ENCODE data around the gene CFAP61.
A peak's percentile ranks its signal among the peaks of the same experiment; 100 is the strongest.

Gene CFAP61

DNA sequence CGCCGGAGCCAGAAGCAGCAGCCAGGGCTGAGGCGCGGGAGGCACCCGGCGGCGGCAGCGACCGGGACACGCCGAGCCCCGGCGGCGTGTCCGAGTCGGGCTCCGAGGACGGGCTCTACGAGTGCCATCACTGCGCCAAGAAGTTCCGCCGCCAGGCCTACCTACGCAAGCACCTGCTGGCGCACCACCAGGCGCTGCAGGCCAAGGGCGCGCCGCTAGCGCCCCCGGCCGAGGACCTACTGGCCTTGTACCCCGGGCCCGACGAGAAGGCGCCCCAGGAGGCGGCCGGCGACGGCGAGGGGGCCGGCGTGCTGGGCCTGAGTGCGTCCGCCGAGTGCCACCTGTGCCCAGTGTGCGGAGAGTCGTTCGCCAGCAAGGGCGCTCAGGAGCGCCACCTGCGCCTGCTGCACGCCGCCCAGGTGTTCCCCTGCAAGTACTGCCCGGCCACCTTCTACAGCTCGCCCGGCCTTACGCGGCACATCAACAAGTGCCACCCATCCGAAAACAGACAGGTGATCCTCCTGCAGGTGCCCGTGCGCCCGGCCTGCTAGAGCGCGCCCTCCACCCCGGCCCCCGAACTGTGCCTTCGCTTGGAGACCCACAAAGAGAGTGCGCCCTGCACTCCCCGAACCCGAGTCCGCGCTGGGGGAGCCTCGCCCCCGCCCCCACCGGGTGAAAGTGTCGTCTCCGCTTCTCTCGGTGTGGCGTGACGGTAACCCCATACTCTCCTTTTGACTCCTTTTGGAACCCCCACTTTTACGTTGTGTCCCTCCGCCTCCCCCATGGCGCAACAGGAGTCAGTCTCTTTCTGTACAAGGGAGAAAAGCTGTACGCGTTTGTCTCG, 317.1 kb downstream of the CFAP61 start:
- DNase-seq, result no peak

DNA sequence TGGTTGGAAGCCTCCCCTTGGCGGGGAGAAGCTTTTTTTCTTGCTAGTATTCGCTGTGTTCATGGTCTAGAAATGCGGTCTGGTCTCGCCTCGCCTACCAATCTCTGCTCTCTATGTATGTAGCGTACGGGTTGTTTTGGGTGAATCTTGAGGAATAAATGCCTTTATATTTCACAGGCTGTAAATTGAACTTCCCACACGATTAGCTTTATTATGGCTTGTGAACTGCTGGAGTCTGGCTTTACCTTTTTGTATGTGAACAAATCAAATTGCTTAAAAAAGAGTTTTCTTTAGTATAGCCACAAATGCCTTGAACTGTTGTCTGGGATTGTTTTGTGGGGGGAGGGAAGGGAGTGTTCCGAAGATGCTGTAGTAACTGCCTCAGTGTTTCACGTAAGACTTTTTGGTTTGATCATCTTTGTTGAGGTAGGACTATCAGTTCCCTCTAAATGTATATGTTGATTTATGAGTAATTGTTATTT, 317.8 kb downstream of the CFAP61 start:
- DNase-seq, result no peak

DNA sequence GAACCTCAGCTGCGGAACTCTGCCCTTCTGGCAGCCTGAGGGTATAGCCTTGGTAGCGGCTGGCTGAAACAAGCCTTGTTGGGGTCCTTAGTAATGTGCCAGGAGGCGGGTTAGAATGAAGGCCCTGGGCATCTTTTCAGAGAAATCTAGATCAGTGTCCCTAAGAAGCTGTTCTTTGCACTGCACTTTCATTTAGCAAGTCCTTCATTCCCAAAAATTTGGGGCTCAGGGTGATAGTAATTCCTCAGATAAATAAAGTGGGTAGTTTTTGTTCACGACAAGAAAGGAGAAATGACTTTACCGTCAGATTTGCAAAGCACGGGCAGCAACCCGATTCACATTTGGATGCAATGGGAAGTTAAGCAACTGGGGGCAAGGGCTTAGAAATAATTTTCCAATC, 318.8 kb downstream of the CFAP61 start:
- DNase-seq, result no peak

DNA sequence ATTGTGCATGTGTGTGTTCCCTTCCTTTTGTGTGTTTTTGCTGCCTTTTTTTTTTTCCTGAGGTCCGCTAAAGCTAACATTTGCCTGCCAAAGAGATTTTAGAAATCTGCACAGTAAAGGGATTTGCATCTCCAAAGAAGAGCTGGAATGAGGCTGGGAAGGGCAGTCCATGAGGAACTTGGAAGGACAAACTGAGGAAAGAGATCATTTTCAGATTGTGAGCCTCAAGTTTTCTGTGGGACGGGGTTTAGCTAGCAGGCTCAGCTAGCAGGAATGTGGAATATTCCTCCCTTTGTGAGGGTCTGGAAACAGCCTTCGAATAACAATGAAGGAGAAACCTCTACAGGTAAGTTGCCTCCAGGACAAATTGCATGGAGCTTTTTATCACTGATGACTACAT, 319.3 kb downstream of the CFAP61 start:
- no peak for DNase-seq

DNA sequence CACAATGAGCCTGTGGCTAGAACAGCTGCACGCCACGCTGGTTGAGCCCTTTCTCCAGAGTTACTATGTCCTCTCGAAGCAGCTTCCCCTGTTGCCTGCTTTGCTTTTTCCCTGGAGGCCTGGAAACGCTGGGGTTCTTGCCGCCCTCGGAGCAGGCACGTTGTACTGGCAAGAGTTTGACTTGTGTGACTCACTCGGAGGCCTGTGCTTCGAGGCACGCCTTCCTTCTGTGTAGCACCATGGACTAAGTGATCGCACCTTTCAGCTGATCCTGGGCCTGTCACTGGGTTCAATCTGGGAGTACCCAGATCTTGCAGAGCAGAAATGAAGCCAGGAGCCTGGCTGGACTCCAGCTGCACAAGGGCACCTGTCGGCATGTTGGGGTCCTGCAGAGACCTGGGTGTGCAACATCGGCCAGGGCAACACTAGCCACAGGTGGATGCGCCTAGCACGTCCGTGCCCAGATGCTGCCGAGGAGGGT, 320.8 kb downstream of the CFAP61 start:
- DNase-seq, result no peak

DNA sequence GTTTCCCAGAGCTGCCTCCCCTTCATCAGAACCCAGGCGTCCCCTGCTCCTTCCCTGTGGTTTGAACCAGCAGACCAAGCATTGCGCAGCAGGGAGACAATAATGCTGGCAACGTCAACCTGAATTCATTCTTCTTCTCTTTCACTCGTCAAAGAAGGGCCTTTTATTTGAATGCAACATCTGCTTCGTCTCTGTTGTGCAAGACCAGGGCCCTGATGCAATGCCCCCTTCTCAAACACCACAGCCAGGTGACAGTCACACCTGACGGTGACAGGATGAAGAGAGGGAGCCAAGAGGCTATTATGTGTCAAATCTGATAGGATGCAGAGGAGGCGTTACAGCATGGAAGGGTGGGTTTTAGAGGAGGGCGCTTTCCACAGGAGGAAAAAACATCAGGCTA, 323.5 kb downstream of the CFAP61 start:
- DNase-seq, result peak; percentile 90

DNA sequence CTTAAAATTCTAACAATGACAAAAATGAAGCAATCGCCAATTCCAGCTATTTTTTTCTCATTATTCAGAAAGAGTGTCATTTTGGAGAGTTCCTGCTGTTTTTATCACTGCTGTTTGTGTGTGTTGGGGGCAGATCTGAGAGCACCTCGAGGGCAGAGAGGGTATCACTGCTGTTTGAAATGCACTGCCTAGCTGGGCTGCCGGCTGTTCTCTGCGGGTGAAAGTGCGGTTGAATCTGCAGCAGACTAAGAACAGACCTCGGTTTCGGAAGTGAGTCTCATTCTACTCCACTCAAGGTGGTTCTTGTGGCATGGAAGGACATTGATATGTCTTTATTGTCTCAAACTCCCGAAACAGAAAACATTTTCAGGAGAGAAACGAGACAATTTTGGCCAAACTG, 333.9 kb downstream of the CFAP61 start:
- no peak for DNase-seq

DNA sequence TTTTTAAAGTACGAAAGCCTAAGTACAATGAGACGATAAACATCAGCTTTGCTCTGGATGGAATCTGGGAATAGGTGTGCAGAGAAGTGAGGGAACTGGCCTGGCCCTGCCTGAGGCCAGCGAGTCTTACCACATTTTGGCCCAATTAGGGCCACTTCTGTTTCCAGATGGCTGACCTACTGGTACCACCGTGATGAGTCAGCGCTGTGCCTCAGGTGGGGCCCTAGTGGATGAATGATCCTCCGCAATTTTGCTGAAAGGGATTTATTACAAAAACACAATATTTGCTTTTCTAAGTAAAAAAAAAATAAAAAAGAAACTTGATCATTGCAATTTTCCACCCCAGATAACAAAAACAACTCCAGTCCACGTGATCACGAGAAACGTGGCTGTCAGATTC, 338.1 kb downstream of the CFAP61 start:
- DNase-seq, result no peak

DNA sequence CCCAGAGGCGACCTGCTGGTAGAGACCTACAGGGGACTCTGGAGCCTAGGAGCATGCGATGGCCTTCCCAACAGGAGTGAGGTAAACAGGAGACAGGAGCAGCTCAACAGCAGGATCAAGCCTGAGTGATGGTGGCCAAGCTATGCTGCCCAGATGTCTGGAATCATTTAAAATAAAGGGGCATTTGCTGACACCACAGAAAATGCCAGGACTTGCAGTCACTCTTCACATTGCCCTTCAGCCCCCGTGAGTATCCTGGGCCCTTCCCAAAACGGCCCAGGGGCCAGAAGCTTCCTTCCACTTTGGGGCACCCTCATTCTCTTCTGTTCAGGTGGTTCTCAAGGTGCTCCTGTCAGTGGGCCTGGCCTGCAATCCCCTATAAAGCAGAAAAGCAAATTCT, 338.8 kb downstream of the CFAP61 start:
- DNase-seq, result no peak

DNA sequence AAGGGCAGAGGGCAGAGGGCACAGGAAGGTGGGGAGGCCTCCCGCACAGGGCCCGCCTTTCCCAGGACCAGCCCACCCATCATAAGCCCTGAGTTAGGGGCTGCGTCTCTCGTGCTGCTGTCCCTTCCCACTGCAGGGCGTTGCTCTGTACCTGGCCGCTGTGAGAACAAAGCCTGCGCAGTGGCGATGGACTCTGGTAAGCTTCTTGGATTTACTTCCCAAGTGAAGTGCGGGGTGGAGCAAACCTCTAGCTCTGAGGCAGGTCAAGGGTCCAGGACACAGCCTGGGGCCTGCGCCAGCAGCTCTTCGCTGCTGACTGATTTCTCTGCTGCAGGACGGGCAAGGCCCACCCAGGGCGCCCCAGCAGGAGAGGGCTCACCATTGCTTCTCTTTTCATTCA, 339.4 kb downstream of the CFAP61 start:
- DNase-seq, result no peak

DNA sequence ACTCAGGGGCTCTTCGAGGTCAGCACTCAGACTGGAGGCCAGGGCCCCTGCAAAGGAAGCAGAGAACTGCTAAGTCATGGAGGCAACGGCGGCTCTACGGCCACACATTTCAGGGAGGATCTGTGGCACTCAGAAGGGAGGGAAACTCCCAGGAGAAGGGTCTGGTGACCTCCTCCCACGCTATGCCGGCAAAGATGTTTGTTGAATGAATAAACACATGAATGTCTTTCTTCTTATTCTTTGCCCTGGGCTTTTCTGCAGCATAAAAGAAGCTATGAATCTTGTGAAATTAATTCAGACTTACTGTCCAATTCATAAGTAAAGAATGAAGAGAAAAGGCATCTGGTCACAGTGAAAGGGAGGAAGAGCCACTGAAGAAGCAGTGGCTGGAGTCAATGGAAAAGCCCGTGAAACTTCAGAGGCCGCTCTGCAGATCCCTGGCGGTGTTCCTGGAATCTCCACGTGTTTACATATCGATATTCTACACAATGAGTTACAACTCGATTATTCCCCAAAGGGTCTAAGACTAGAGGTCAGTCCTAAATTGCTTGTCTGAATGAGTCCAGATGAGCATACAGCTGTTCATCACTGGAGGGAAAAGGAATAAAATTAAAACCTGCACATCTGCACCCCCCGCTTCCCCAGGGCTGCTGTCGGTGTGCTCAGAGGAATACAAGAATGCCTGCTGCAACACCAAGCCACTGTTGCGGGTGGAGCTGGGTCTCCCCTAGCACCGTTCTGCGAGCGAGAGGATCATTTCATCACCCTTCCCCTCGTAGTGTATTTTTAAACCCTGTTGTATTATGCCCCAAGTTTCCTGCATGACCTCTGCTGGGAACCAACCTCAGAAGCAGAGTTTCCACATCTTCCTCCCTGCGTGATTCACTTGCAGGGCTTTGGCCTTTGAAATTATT, 341.1 kb downstream of the CFAP61 start:
- DNase-seq, result no peak

DNA sequence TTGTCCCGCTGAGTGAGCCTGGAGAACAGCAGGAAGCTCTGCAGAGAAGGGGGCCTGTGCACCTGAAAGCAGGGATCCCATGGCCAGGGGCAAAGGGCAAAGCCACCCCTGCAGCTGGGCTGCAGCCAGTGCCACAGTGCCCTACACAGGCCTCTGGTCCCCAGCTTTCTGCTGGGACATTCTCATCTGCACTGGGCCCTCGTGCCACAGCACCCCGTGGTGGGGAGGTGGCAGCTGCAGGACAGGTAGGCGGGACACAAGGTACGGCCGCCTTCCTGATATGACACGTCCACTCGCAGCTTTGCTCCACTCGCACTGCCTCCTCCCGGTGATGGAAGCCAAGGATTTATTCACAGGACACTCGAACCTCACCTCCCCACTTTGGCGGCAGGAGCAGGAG, 342.8 kb downstream of the CFAP61 start:
- DNase-seq, result no peak

DNA sequence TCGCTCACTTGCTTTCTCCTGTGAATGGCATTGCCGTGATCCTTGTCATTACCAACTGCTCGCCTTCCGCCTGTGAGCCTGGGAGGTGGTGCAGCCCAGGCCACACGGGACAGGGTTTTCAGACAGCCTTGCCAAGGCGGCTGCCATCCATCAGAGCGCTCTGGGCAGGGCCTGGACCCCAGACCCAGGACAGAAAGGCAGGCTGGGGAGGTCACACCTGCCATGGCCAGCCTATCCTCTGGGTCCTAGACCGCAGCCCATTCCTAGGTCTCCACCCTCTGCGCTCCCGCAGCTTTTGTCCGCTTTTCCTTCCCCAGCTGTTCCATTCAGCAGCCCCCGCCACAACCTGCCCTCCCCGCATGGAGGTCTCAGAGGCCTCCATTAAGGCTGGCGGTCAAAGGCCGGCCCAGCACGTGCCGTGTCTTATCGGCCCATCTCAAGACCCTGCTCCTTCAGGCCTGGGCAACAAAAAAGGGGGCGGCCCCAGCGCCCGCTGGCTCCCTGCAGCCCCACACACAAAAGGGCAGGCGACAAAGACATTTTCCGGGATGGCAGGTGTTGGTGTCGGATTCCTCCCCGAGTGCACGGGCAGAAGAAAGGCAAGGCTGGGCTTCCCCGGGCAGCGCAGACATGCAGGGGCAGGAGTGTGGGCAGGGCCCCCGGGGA, 343.7 kb downstream of the CFAP61 start:
- DNase-seq, result peak; percentile 53

DNA sequence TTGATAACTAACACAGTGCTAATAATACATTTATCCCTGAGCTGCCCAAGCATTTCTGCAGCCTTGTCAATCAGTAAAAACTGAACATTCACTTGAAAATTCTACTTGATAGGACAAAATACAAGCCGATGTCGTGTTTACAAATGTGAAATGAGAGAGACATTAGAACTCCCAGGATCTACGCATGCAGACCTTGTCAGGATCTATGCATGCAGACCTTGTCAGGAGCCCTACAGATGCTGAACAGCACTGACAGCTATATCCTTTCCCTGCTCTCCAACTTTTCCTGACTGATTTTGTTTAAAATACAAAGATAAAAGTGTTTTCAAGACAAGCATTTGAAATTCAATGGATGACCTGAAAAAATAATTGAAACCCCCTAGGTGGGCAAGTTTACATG, 344.5 kb downstream of the CFAP61 start:
- DNase-seq, result no peak

DNA sequence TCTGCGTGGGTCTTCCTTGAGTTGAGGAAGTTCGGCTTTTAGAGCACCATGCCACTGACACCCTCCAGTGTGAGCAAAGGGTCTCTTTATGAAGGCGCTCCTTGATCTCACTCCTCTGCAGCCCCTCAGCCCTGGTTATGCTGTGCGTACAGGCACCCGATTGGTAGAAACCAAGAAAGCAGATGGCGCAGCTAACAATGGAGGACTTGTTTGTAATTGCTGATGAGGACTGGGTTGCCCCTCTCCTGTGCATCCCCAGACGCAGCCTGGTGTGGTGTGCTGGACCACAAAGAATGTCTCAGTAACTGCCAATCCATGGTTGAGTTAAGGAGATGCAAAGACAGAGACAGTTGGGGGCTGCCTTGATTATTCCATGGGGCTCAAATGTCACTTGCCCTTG, 345.8 kb downstream of the CFAP61 start:
- DNase-seq, result no peak

DNA sequence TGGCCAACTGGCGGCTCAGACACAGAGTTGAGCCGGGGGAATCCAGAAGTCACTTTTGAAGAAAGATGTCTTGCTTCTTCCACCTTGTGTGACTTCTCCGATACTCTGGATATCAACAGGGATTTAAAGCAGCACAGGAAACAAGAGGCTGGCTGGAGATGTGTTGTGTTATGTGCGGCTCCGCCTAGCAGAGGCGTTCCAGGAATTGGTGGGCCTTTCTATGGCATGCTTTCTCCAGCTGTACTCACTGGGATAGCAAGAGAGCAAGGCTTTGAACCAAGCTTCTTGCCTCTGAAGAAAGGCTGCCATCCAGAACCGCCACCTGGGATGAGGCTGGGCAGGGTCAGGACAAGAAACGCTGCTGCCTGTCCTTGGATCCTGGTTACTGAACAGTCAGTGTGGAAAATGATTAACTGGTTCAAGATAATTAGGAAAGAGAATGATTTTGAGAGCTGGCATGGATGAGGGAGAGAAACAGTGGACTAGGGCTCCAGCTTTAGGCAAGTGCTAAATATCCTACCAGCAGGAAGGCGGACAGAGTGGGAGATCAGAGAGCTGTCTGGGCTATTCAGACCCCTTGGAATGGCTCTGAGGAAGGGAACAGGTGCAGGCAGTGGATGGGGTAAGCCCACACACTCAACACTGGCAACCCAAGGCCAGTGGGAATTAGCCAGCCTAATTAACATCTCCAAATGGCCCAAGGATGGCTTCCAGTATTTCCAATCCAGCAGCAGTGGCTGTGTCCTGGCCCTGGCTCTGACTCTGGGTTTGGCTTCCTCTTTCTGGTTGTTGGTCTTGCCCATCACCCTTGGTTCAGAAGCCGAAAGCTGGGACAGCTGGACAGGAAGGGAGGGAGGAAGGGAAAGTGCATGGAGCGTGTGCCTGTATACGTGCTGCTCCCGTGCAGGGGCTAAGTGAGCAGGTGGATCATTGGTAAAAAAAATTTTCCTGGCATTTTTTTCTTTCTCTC, 347.5 kb downstream of the CFAP61 start:
- no peak for DNase-seq

DNA sequence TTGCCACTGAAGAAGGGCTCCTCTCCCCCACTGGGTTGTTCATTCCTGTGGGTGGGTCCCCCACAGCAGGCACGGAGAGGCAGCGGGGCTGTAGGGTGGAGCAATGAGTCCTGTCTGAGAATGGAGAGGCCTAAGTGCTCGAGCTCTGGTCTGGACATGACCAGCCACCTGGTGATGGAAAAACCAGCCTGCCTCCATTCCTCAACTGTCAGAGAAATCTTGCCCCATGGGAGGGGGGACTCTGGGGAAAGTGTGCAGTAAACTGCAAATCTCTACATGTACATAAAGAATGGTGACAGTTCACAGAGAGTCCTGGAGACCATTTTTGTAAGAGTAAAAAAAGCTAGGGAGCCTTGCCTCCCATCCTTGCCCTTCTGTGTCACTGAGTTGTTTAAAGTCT, 349.7 kb downstream of the CFAP61 start:
- DNase-seq, result no peak

DNA sequence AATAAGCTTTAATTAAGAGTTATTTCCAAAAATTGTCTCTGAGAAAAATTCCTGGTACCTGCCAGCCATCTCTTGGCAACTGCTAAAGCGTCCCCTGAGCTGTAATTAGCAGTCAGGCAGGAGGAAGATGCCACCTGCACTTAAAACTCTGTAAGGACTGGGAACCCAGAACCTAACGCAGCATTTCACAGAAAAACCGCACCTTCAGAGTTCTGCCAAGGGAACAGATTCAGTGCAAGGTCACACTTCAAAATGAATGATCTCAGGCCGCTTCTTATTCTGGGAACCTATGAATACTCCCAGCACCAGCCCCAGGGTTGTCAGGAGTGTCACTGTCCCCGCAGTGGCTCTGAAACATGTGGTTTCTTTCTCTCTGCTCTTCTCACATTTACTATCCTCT, 352.3 kb downstream of the CFAP61 start:
- DNase-seq, result no peak

DNA sequence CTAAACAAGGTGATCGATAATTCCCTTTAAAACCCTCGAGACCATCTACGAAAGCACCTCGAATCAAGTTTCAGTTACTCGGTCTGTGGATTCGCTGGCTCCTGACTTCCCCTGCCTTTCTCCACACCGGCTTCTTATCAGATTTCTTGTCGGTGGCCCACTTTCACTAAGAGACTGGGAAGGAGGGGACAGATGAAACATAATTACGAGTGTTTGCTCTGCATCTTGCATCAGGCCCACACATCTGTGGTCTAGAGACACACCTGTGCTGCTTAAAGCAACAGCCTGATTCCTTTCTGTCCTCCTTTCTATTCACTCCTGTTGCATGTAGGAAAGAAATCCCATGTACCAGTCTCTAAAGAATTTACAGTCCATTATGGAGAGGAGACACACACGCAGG, 353.3 kb downstream of the CFAP61 start:
- DNase-seq, result no peak

DNA sequence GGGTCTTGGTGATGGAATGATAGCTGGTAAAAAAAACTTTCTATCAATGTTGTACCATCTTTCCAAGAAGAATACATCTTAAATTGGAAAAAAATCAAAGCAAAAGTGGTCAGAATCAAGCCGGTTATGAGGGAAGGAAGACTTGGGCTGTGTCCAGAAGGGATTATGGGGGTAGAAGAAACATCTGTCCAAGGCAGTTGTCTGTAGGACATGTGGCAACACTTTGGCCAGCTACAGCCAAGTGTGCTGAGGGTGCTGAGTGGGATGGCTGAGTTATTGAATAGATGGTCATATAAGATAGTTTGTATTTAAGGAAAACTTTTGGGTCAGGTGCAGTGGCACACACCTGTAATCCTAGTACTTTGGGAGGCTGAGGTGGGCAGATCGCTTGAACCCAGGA, 354.0 kb downstream of the CFAP61 start:
- DNase-seq, result no peak

DNA sequence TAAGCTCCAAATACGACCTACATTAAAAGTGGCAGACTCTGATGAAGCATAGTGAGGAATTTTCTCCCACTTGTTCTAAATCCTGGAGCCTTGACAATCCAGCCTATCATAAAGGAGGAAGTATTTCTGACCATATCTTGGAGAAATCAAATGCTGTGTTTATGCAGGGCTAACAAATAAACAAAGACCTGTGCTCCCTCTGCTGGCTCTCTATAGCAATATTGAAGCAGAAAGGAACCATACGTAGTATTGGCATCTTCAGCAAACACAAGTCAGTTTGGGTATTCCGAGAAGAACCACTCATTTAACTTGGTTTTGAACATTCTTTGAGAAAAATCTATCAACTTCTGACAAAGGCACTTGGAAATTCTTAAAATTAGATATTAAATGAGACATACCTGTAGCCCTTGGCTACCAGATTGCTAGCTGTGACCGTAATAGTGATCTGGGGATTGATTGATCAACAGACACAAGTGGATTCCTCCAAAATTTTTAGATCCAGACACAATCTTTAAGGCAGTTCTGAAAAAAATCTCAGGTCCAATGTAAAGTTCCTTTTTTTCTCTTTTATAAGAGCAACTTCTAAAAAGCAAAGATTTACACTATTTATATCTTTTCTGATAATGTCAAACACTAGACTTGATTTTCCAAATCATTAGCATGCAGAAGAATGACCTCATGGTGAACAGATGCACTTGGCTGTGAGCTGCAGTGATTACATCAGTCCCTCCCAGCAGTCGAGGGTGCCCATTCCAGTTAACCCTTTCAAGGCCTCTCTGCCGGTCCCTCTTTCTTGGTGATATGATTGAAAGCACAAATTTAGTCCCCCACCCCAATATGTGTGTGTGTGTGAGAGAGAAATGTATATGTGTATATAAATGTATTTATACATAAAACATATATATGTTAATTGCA, 355.8 kb downstream of the CFAP61 start:
- no peak for DNase-seq
